GM13976 (cell line): ENCODE measurements around the gene CTRB1.

Source experiments
- DNase-seq: peaks from one replicate; pipeline ENCODE4 v3.0.0; 2012; ENCODE audit warnings: low spot score
- CTCF ChIP-seq: IDR thresholded peaks from 2 replicates; pipeline ENCODE4 v1.5.1; 2012; ENCODE audit warnings: borderline replicate concordance, mild to moderate bottlenecking; ENCODE audit not compliant: insufficient read depth; ENCODE audit errors: extremely low read depth, missing control alignments, control extremely low read depth
- in situ Hi-C: fragments of 300-500 bp; cut with MboI; formaldehyde crosslinking; loops from one replicate; pipeline ENCODE4 v1.12.0; 2022; ENCODE audit warnings: low sequenced_read_pairs, mixed read lengths, inconsistent platforms; ENCODE audit not compliant: unreplicated experiment

The CTRB1 gene

GRCh38 chr16:75181630-75182029, 37.2 kb upstream of the CTRB1 start:
- no peak for DNase-seq
- TF ChIP-seq CTCF, result no peak
- in situ Hi-C loops, result no loop called here

- in situ Hi-C loops, result no loop called here
- no peak for TF ChIP-seq CTCF
- DNase-seq, result no peak
Observed at GRCh38 chr16:75188832-75189477, 29.8 kb upstream of the CTRB1 start.

GRCh38 chr16:75189638-75190245, 29.0 kb upstream of the CTRB1 start:
- DNase-seq, result no peak
- in situ Hi-C loops, result no loop called here
- no peak for TF ChIP-seq CTCF

GRCh38 chr16:75192606-75193264, 26.1 kb upstream of the CTRB1 start:
- no peak for DNase-seq
- TF ChIP-seq CTCF, result no peak
- in situ Hi-C loops, result no loop called here

- in situ Hi-C loops, result no loop called here
- no peak for DNase-seq
- no peak for TF ChIP-seq CTCF
Observed at GRCh38 chr16:75193265-75193650, 25.5 kb upstream of the CTRB1 start.

GRCh38 chr16:75193730-75194444, 24.9 kb upstream of the CTRB1 start:
- TF ChIP-seq CTCF, result no peak
- DNase-seq, result no peak
- in situ Hi-C loops, result no loop called here
